ENCODE results near the gene BYSL.

DNA sequence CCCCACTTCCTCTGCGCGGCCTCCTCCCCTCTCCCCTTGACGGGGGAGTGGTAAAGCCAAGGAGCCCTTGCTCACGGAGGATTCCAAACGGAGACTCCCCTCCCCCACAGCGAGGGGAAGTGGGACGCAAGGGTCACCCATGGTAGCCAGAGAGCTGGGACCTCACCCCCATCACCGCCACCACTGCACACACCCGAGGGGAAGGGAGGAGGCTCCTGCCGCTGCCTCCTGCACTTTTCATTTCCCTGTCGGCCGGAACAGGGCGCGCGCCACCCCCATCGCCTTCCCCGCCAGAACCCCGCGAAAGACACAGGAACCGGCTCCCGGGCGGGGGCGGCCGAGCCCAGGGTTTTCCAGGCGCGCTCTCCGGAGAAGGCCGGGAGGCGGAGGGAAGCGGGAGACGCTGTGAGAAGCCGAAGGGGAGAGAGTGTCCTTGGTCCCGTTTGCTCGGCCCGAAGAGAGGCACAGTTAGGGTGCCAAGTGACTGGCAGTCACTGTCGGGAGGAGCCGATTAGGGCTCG, 19.5 kb downstream of the BYSL start:
- TF ChIP-seq, protein P1, sequence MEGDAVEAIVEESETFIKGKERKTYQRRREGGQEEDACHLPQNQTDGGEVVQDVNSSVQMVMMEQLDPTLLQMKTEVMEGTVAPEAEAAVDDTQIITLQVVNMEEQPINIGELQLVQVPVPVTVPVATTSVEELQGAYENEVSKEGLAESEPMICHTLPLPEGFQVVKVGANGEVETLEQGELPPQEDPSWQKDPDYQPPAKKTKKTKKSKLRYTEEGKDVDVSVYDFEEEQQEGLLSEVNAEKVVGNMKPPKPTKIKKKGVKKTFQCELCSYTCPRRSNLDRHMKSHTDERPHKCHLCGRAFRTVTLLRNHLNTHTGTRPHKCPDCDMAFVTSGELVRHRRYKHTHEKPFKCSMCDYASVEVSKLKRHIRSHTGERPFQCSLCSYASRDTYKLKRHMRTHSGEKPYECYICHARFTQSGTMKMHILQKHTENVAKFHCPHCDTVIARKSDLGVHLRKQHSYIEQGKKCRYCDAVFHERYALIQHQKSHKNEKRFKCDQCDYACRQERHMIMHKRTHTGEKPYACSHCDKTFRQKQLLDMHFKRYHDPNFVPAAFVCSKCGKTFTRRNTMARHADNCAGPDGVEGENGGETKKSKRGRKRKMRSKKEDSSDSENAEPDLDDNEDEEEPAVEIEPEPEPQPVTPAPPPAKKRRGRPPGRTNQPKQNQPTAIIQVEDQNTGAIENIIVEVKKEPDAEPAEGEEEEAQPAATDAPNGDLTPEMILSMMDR (IDR thresholded peaks at IDR 0.05), result peak in 1 of 7 experiments; percentile 10
- no peak for TF ChIP-seq POLR2A (IDR thresholded peaks at IDR 0.05)
